D721Med (cell line): ENCODE measurements around the gene CCNC.

ENCODE experiments used
- DNase-seq: peaks from one replicate; pipeline ENCODE4 v3.0.0; 2011; ENCODE audit warnings: low spot score; ENCODE audit not compliant: insufficient read length
- FAIRE-seq: peaks from 2 replicates; lab custom pipeline; 2011; peaks lifted over from hg19 to GRCh38; lab: Jason Lieb, UNC
- TF ChIP-seq, protein P1 (sequence below): IDR thresholded peaks from 2 replicates; pipeline ENCODE4 v1.5.1; 2012; ENCODE audit warnings: mild to moderate bottlenecking, control low read depth; ENCODE audit not compliant: insufficient read depth; ENCODE audit errors: missing control alignments

CCNC gene

DNA sequence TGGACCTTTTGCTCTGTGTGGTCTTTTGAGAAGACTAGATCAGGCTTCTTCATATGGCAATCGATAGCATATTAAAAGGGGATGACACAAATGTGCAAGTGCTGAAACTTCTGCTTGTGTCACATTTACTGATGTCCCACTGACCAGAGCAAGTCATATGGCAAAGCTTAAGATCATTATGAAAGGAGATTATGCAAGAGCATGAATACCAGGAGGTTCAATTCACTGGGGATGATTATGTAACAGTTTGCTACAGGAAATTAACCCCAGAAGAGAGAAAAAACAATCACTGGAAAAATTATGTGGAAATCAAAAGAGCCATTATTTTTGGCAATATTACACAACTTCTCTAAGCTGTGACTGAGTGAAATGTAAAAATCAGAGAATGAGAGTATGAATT lies 24.4 kb upstream of the CCNC start:
- TF ChIP-seq, protein P1, sequence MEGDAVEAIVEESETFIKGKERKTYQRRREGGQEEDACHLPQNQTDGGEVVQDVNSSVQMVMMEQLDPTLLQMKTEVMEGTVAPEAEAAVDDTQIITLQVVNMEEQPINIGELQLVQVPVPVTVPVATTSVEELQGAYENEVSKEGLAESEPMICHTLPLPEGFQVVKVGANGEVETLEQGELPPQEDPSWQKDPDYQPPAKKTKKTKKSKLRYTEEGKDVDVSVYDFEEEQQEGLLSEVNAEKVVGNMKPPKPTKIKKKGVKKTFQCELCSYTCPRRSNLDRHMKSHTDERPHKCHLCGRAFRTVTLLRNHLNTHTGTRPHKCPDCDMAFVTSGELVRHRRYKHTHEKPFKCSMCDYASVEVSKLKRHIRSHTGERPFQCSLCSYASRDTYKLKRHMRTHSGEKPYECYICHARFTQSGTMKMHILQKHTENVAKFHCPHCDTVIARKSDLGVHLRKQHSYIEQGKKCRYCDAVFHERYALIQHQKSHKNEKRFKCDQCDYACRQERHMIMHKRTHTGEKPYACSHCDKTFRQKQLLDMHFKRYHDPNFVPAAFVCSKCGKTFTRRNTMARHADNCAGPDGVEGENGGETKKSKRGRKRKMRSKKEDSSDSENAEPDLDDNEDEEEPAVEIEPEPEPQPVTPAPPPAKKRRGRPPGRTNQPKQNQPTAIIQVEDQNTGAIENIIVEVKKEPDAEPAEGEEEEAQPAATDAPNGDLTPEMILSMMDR, result no peak
- DNase-seq (no peak), FAIRE-seq (peak; percentile 53)

DNA sequence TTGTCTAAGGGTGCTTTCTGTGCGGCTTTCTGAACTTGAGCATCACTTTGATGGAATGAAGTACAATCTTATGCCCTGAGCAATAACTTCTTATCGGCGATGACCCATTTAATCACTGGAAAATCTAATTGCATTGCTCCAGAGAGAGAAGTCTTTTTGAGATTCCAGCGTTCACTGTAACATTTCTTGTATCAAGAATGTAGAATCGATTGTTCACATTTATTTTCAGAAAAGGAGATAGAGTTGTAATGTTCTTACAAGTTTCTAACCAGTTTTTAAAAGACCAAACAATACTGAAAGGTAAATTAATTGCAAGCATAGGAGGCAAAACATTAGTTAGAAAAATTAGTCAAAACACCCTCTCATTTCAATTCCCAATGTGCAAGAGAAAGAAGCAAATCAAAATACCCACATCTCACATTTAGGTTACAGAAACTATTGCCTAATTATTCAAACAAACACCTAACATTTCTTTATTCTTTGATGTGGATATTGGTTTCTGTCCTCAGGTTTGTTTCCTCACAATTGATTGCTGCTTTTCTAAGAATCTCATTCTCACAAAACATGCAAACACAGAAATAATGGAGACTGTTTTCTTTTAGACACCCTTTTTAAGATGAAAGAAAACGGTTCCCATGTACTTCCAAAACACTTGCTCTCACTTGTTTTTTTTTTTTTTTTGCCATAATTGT lies 23.4 kb upstream of the CCNC start:
- TF ChIP-seq, protein P1, result no peak
- FAIRE-seq (no peak), DNase-seq (no peak)

DNA sequence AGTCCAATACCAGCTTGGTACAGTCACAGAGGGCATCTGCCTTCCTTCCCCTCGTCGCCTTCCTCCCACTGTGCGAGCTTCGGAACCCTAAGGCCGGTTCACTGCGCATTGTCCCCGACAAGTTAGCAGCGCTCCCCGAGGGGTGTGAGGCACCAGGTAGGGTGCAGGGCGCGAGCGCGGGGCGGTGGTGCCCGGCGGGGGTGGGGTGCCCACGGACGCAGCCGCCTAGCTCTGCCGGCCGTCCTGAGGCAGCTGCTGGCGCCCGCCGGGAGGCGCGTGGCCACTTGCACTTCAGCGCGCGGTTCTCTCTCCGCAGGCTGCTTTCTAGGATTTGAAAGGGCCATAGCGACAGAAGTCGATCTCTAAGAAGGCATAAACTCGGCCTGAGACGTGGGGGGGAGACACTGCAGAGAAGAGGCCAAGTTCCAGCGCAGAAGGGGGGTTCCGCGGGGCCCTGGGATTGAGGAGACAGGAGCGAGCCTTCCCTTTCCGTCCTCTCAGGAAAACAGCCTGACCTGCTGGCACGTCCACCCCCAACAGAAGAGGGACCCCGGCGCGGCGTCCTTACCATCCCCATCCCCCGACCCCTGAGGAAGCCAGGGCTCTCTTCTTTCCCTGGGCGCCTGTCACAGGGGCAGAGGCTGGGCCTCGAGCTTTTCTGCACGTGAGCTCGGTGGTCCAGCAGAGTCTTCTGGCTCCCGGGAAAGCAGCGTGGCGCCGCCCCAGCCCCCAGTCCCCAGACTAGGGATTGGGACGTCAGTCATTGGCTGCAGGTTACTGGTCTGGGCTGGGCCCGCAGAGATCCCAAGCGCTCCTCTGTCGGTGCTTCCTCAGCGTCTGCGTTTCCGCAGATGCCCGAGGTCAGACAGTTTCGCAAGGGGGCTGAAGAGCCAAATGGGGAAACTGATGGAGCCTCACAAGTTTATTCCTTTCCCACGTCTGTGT lies 22.5 kb upstream of the CCNC start:
- no peak for FAIRE-seq
- TF ChIP-seq, protein P1, result no peak
- no peak for DNase-seq

DNA sequence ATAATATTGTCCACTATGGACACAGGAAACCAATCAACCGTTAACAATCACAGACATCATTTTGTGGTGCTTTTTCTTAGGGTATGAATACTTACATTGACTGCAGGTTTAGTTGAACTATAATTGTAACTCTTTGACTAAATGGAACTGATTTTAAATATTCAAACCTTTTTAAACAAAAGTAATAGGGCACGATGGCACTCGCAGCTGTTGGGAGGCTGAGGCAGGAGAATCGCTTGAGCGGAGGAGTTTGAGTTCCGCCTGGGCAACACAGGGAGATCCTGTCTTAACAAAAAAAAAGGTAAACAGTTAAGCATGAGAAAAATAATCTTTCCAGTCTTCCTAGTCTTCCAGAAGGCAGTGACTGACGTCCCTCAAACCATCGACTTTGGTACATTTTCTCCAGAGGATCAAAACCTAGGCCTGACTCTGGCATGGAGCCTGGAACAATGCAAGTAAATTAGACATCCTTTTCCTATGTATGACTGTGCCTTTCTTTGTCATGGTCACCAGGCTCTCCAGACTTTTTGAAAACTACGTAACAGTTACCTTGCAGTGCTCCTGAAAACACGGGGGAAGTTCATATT lies 21.5 kb upstream of the CCNC start:
- FAIRE-seq (no peak), DNase-seq (no peak)
- TF ChIP-seq, protein P1, result no peak

DNA sequence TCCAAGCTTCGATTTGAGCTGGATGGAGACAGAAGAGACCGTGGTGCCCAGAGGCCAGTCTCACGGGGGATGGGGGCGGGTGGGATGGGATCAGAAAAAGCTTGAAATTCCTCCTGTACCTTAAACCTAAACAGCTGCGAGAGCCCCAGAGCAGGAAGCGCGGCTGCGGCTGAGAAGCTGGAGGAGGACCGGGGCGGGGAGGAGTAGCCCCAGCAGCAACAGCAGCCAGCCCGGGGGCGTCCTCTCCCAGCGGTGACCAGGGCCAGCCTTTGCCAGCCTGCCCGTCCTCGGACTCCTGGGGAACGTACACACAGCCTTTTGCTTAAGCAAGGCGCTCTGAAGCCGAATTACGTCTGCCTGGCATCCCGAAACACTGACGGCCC lies 20.8 kb upstream of the CCNC start:
- FAIRE-seq (no peak), DNase-seq (no peak)
- TF ChIP-seq, protein P1, result no peak

DNA sequence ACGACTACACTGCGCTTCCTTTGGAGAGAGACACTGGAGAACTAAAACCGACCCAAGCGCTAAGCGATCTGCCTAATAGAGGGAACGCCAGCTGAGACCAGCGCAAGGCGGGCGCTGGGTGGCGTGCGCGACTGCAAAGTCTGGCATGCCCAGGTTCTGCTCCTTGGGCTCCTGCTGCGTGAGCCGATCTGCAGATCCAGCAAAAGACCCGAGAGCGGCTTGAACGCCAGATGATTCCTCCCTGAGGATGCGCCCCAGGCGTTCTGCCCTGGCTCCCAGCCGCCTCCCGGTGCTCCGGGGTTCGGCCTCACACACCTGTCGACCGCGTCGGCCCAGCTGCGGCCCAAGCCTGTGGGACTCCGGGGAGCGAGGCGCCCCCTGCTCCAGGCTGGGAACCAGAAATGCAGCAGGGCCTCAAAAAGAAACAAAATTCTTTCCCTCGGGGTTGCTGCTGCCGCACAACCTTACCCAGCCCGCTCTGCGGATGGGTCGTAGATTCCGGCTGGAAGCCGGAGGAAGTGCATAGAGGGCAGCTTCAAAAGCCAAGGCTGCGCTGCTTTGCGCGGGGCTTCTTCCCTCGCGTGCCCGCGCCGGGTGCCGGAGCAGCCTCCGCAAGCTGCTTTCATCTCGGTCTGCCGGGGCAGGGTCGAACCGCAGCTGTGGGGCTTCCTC lies 20.3 kb upstream of the CCNC start:
- FAIRE-seq, result no peak
- peak; percentile 50 for DNase-seq
- TF ChIP-seq, protein P1, result peak; percentile 82
